Measurements from ENCODE around the gene CINP. TPM values are rescaled to one million over a fixed set of nuclear protein-coding genes. Genes with fewer than 3 reads are reported as not detected.

The CINP gene
- total and polyA plus RNA-seq, 4 donors = 31.0 to 71.9 (median 34.3) TPM

DNA sequence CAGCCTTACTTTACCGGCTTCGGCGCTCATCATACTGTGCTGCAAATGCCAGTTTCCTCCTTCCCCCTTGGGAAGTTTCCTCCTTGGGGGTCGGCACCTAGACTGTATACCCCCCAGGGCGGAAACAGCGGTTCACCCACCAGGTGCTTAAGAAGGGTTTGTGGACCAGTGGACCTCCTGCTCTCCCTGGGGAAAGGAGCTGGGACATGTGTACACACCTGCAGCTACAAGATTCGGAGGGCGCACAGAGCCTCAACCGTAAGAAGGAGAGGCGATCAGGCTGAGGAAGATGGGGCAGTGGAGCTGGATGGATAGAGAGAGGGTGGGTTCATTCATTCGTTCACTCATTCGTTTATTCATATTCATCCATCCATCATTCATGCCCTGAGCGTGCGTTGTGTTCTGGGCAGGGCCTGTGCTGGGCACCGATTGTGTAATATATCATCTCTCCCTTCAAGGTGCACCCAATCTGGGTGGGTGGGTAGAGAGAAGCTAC, 43.9 kb downstream of the CINP start:
- DNase-seq = no peak
- Histone ChIP-seq H3K36me3 (ENCODE audit: control insufficient read depth in 4 of 4, insufficient read depth in 4 of 4, low read length in 4 of 4) (no peaks in the 10 kb centered on the region), H3K9ac (ENCODE audit: insufficient read depth in 1 of 2, low read length in 2 of 2) (peak overlapping the region; percentile 92 to 100), H3K27ac (ENCODE audit: low read depth in 1 of 2, low read length in 1 of 2) (peak overlapping the region; percentile 93 to 97), H3K4me3 (no peak overlapping the region), H3K27me3 (ENCODE audit: control insufficient read depth in 3 of 3, insufficient read depth in 3 of 3, low read length in 2 of 3) (no peaks in the 10 kb centered on the region), H3K4me1 (ENCODE audit: control insufficient read depth in 5 of 5, insufficient read depth in 5 of 5, low read length in 5 of 5) (peaks cover 3 to 33% (median 7%) of the 10 kb centered on the region in 5 donors), H3K9me3 (ENCODE audit: control insufficient read depth in 4 of 4, insufficient read depth in 3 of 4, low read length in 3 of 4) (no peaks in the 10 kb centered on the region)
- WGBS, 2 donors = 61 to 66% methylated on average over 15 of the region's 15 CpGs
- ATAC-seq (ENCODE audit: insufficient read depth, low FRiP score) = no peak
- no peak for TF ChIP-seq CTCF (IDR thresholded peaks at IDR 0.05; ENCODE audit: control extremely low read depth, extremely low read depth)

DNA sequence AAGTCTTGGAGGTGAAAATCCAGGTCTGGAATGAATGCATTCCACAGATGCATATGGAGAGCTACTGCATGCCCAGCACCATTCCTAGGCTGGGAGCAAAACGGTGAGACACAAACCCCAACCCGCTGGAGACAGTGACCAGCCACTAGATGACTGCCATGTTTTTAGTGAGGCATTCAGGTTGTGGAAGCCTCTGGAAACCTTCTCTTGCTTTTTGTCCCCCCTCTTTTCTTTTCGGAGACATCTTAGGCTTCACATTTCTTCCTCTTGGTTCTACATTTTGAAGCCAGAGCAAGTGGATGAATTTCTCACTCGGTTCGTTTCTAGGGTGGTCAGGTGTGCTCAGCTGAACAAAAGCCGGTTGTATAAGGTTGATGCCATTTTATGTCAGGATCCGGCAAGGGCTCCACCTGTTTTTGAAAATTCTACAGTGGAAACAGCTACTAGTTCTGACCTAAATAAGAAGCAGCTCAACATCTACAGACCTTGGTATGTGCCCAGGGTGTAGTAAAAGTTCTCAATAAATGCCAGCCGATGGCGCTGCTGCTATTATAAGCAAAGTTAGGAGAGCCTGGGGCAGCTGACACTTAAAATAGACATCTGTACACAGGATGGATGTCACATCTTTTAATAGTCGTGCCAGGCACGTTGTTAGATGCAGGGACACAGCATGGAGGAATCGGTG, 45.0 kb downstream of the CINP start:
- peak overlapping the region; percentile 71 to 92 for H3K27ac ChIP-seq (ENCODE audit: low read depth in 1 of 2, low read length in 1 of 2)
- no peaks in the 10 kb centered on the region for H3K27me3 ChIP-seq (ENCODE audit: control insufficient read depth in 3 of 3, insufficient read depth in 3 of 3, low read length in 2 of 3)
- ATAC-seq (ENCODE audit: insufficient read depth, low FRiP score) = no peak
- H3K36me3 ChIP-seq (ENCODE audit: control insufficient read depth in 4 of 4, insufficient read depth in 4 of 4, low read length in 4 of 4) = no peaks in the 10 kb centered on the region
- peak in 2 of 3 donors; percentile 21 to 37 for DNase-seq
- no peak for TF ChIP-seq CTCF (IDR thresholded peaks at IDR 0.05; ENCODE audit: control extremely low read depth, extremely low read depth)
- WGBS, 2 donors = 50 to 51% methylated on average over 12 of the region's 12 CpGs
- no peaks in the 10 kb centered on the region for H3K9me3 ChIP-seq (ENCODE audit: control insufficient read depth in 4 of 4, insufficient read depth in 3 of 4, low read length in 3 of 4)
- peak overlapping the region; percentile 45 for H3K4me3 ChIP-seq
- peak overlapping the region; percentile 71 to 74 for H3K9ac ChIP-seq (ENCODE audit: insufficient read depth in 1 of 2, low read length in 2 of 2)
- peaks cover 3 to 32% (median 9%) of the 10 kb centered on the region in 5 donors for H3K4me1 ChIP-seq (ENCODE audit: control insufficient read depth in 5 of 5, insufficient read depth in 5 of 5, low read length in 5 of 5)

GRCh38 chr14:102316743-102317563, 45.7 kb downstream of the CINP start:
- TF ChIP-seq CTCF (IDR thresholded peaks at IDR 0.05; ENCODE audit: control extremely low read depth, extremely low read depth) = peak; percentile 85
- no peaks in the 10 kb centered on the region for H3K9me3 ChIP-seq (ENCODE audit: control insufficient read depth in 4 of 4, insufficient read depth in 3 of 4, low read length in 3 of 4)
- no peaks in the 10 kb centered on the region for H3K36me3 ChIP-seq (ENCODE audit: control insufficient read depth in 4 of 4, insufficient read depth in 4 of 4, low read length in 4 of 4)
- H3K4me1 ChIP-seq (ENCODE audit: control insufficient read depth in 5 of 5, insufficient read depth in 5 of 5, low read length in 5 of 5) = peaks cover 3 to 32% (median 9%) of the 10 kb centered on the region in 5 donors
- WGBS, 2 donors = 1% methylated on average over 54 of the region's 54 CpGs
- peak overlapping the region; percentile 71 to 92 for H3K27ac ChIP-seq (ENCODE audit: low read depth in 1 of 2, low read length in 1 of 2)
- H3K4me3 ChIP-seq = peak overlapping the region; percentile 45
- DNase-seq (peak; percentile 96 to 97 (median 96)), ATAC-seq (ENCODE audit: insufficient read depth, low FRiP score) (peak; percentile 77)
- peak overlapping the region; percentile 71 to 81 for H3K9ac ChIP-seq (ENCODE audit: insufficient read depth in 1 of 2, low read length in 2 of 2)
- no peaks in the 10 kb centered on the region for H3K27me3 ChIP-seq (ENCODE audit: control insufficient read depth in 3 of 3, insufficient read depth in 3 of 3, low read length in 2 of 3)

All from lung (tissue), 12 donors.